Measurements from ENCODE around the gene ADD1. TPM values are rescaled to one million over a fixed set of nuclear protein-coding genes. Genes with fewer than 3 reads are reported as not detected.
"Not testable (repeated sequence)": the region's sequence is repeated elsewhere in the genome, so short reads cannot be mapped to it uniquely, and the experiment has no call there.

ADD1 gene
- total RNA-seq, 1 donor from 2014 or later = 240 TPM

- peaks cover 36% of the 10 kb centered on the region for H3K4me1 Mint-ChIP-seq (ENCODE audit: low read depth)
- H3K4me3 Mint-ChIP-seq (ENCODE audit: unreplicated experiment) = no peak overlapping the region
- no peaks in the 10 kb centered on the region for H3K27me3 Mint-ChIP-seq (ENCODE audit: low read depth)
- TF ChIP-seq CTCF (IDR thresholded peaks at IDR 0.05) = no peak
- peak overlapping the region; percentile 42 for H3K27ac Mint-ChIP-seq (ENCODE audit: unreplicated experiment)
- DNase-seq (ENCODE audit: low spot score) = peak; percentile 84
- H3K36me3 Mint-ChIP-seq (ENCODE audit: low read depth) = peaks cover 15% of the 10 kb centered on the region
- no peaks in the 10 kb centered on the region for H3K9me3 Mint-ChIP-seq (ENCODE audit: low read depth)
Observed at GRCh38 chr4:2937146-2937857, 93.7 kb downstream of the ADD1 start.

GRCh38 chr4:2937986-2938385, 94.3 kb downstream of the ADD1 start:
- Mint-ChIP-seq H3K36me3 (ENCODE audit: low read depth) (peaks cover 15% of the 10 kb centered on the region), H3K27me3 (ENCODE audit: low read depth) (no peaks in the 10 kb centered on the region), H3K4me3 (ENCODE audit: unreplicated experiment) (no peak overlapping the region), H3K27ac (ENCODE audit: unreplicated experiment) (no peak overlapping the region), H3K9me3 (ENCODE audit: low read depth) (no peaks in the 10 kb centered on the region), H3K4me1 (ENCODE audit: low read depth) (peaks cover 29% of the 10 kb centered on the region)
- no peak for DNase-seq (ENCODE audit: low spot score)
- TF ChIP-seq CTCF (IDR thresholded peaks at IDR 0.05) = no peak

GRCh38 chr4:2938411-2938810, 94.8 kb downstream of the ADD1 start:
- not testable (repeated sequence) for DNase-seq (ENCODE audit: low spot score); H3K27me3 Mint-ChIP-seq (ENCODE audit: low read depth); H3K4me3 Mint-ChIP-seq (ENCODE audit: unreplicated experiment); H3K27ac Mint-ChIP-seq (ENCODE audit: unreplicated experiment); H3K9me3 Mint-ChIP-seq (ENCODE audit: low read depth)
- H3K4me1 Mint-ChIP-seq (ENCODE audit: low read depth) = peaks cover 25% of the 10 kb centered on the region
- H3K36me3 Mint-ChIP-seq (ENCODE audit: low read depth) = peaks cover 17% of the 10 kb centered on the region

GRCh38 chr4:2938906-2939305, 95.3 kb downstream of the ADD1 start:
- no peaks in the 10 kb centered on the region for H3K9me3 Mint-ChIP-seq (ENCODE audit: low read depth)
- TF ChIP-seq CTCF (IDR thresholded peaks at IDR 0.05) = no peak
- H3K4me3 Mint-ChIP-seq (ENCODE audit: unreplicated experiment) = no peak overlapping the region
- DNase-seq (ENCODE audit: low spot score) = peak; percentile 72
- H3K27me3 Mint-ChIP-seq (ENCODE audit: low read depth) = no peaks in the 10 kb centered on the region
- H3K4me1 Mint-ChIP-seq (ENCODE audit: low read depth) = peaks cover 23% of the 10 kb centered on the region
- H3K27ac Mint-ChIP-seq (ENCODE audit: unreplicated experiment) = peak overlapping the region; percentile 59
- H3K36me3 Mint-ChIP-seq (ENCODE audit: low read depth) = peaks cover 19% of the 10 kb centered on the region

- peak; percentile 76 for DNase-seq (ENCODE audit: low spot score)
Observed at GRCh38 chr4:2939383-2940243, 96.0 kb downstream of the ADD1 start.

More at GRCh38 chr4:2939383-2940243, 96.0 kb downstream of the ADD1 start:
- Mint-ChIP-seq H3K36me3 (ENCODE audit: low read depth) (peaks cover 22% of the 10 kb centered on the region), H3K27ac (ENCODE audit: unreplicated experiment) (no peak overlapping the region), H3K9me3 (ENCODE audit: low read depth) (no peaks in the 10 kb centered on the region), H3K27me3 (ENCODE audit: low read depth) (no peaks in the 10 kb centered on the region), H3K4me3 (ENCODE audit: unreplicated experiment) (no peak overlapping the region), H3K4me1 (ENCODE audit: low read depth) (peaks cover 23% of the 10 kb centered on the region)
- TF ChIP-seq CTCF (IDR thresholded peaks at IDR 0.05) = no peak
